NCI-H2171 (cell line): ENCODE results near the gene GABRD.

Experiments used
- DNase-seq: peaks from one replicate; lab custom pipeline; 2025; lab: John Stamatoyannopoulos, UW

GABRD gene

DNA sequence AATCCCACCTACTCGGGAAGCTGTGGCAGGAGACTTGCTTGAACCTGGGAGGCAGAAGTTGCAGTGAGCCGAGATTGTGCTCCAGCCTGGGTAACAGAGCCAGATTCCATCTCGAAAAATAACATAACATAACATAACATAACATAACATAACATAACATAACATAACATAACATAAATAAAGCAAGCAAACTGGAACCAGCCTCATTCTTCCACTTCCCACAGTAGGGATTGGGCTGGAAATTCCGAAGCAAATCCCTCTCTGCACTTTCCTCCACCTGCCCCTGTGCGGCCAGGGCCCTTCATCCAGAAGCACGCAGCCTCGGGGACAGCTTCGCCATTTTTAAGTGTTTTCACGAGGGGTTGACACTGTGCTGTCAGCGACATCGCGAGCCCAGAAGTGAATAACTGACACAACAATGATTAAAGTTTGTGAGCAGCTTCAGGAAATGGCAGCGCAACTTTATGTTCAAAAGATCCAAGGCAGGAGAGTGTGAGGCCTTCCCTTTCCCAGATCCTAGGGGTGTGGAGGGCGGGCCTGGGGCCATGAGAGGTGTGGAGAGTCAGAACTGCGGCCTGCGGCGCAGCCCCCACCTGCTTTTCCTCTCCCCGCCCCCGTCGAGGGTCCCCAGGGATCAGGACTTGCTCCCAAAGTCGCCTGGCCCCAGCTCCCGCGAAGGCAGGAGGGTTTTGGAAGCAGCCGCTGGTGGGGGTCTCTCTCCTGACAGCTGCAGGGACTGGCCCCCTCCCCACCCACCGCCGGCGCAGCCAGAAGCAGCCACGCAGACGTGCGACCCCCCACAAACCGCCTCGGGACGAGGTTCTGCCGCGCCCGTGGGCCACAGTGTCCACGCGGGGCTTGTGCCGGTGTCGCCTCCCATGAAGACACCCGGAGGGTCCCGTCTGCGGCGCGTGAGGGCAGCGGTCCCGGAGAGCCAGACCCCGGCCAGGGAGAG is 651 bp upstream of the GABRD start:
- no peak for DNase-seq

GRCh38 chr1:2019571-2020309 is 595 bp downstream of the GABRD start:
- no peak for DNase-seq

DNA sequence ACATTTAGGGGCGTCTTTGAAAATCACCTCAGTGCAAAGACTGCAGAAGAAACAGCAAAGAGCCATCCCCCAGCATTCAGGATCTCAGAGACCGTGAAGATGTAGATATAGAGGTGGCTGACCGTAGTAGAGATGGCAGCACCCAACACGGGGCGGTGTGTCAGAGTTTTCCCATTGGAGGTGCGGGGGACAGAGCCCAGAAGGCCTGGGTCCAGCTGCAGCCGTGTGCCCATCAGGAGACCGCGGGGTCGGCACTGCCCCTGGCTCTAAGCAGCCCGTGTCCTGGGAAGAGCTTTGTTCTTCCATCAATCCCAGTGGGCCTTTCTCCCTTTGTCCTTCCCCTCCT is 1.1 kb downstream of the GABRD start:
- DNase-seq, result no peak

- no peak for DNase-seq
These were observed 2.4 kb downstream of the GABRD start for GRCh38 chr1:2021550-2021949.

- no peak for DNase-seq
These were observed 3.1 kb downstream of the GABRD start for GRCh38 chr1:2022063-2022770.

GRCh38 chr1:2023187-2023586 is 4.0 kb downstream of the GABRD start:
- no peak for DNase-seq

DNA sequence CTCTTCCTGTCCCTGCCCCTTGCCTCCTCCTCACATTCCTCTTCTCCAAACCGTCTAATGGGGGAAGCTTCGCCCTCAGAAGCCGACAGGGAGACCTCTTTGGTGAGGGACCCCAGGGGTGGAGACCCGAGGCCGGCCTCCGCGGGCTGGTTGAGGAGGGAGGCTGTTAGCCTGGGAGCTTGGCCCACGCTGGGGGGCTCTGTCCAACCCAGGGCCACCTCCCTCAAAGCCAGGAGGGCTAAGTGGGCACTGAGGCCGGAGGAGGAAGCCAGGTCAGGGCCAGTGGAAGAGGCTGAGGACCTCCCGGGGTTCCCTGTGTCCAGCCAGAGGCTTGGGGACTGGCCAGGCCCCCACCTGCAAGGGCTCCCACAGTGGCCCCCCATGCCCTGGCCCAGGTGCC is 5.3 kb downstream of the GABRD start:
- no peak for DNase-seq

DNA sequence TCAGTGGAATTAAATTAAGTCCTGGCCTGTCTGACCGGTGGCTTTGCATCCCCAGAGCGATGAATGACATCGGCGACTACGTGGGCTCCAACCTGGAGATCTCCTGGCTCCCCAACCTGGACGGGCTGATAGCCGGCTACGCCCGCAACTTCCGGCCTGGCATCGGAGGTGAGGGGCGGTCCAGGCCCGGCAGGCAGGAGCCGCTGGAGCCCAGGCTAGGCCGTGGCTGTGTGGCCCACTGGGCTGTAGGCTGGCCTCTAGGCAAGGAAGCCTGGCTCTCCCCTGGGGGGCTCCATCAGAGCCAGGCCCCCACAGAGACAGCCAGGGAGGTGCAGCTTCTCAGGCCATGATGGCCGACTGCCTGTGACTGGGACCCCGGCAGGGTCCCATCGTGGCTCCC is 5.7 kb downstream of the GABRD start:
- no peak for DNase-seq

GRCh38 chr1:2025491-2025981 is 6.4 kb downstream of the GABRD start:
- DNase-seq, result no peak

DNA sequence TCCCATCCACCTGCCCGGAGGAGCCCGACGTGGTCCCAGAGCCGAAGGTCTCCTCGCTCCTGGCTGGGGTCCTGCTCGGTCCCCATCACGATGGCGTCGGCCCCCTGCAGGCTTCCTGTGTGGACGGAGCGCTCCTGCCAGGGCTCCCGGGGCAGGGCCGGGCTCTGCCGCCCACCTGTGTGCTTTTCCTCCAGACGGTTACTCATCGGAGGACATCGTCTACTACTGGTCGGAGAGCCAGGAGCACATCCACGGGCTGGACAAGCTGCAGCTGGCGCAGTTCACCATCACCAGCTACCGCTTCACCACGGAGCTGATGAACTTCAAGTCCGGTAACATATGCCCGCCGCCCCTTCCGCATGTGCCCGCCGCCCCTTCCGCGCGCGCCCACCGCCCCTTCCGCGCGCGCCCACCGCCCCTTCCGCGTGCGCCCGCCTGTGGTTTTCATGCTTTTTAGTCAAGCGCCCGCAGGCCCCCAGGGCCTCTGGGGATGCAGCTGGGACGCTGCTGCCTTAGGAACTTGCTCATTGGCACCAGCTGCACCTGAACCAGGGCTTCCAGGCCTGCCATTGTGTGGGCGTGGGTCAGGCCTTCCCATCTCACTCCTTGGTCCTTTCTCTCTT is 8.9 kb downstream of the GABRD start:
- no peak for DNase-seq

- DNase-seq, result no peak
These were observed 9.9 kb downstream of the GABRD start for GRCh38 chr1:2028870-2029560.

DNA sequence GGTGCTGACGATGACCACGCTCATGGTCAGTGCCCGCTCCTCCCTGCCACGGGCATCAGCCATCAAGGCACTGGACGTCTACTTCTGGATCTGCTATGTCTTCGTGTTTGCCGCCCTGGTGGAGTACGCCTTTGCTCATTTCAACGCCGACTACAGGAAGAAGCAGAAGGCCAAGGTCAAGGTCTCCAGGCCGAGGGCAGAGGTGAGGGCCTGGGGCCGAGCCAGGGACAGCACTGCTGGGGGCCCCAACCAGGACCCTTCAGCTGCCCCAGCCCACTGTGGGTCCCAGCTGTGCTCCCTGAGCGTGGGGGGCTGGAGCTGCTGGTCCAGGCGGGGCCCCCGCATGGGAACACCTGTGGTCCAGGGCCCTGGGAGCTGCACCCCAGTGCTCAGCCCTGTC is 10.4 kb downstream of the GABRD start:
- no peak for DNase-seq

GRCh38 chr1:2030076-2030871 is 11.1 kb downstream of the GABRD start:
- no peak for DNase-seq

DNA sequence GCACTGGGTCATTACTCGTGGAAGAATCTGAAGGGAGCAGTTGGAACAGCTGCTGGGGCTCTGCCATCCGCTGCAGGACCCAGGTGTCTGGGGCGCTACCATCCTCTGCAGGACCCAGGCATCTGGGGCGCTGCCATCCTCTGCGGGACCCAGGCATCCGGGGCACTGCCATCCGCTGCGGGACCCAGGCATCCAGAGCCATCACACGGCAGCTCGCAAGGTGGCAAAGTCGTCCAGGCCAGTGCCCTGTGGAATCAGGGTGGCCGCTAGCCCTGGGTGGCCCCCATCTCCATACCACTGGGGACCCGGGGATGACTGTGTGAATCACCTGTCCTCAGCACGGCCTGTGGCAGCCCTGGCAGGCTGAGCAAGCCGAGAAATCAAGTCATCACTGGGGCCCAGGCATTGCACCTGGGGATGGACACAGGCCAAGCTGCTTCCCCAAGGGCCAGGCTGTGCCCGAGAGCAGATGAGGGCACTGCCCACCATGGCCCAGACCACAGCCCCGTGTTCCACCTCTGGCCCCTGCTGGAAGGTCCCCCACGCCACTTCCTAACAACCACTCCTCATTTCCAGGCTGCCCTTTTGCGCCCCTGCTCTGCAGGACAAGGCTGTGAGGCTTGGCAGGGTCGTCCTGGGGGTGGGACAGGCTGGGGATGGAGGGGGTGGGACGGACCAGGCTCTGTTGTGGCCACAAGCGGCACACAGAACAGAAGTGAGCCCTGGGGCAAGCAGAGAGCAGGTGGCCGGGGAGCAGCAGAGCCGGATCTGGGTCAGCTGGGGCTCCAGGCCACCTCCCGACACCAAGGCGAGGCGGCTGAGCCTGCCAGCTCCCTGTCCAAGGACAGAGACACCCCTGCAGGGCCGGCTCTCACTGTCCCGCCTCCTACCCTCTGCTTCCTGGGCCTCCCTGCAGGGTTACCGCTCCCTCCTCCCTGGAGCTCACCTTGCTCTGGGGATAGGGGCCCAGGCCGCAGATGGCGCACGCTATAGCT is 12.7 kb downstream of the GABRD start:
- DNase-seq, result no peak

DNA sequence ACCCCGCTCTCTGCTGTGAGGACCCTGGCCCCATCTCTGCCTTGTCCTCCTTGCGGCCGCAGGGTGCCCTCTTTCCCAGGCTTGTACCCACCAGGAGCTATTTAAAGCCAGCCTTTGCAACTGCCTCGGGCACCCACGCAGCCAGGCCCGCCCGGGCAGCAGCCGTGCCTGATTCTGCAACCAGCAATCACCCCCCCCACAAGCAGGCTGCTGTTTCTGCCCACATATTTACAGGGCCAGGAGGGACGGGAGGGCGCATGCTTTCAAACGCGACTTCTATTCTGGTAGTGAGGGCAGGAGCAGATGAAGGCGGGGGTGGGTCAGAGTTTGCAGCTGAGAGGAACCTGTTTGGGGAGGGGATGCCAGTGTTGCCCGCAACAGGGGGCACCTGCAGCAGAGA is 13.6 kb downstream of the GABRD start:
- no peak for DNase-seq

- no peak for DNase-seq
These were observed 14.0 kb downstream of the GABRD start for GRCh38 chr1:2033165-2033564.

DNA sequence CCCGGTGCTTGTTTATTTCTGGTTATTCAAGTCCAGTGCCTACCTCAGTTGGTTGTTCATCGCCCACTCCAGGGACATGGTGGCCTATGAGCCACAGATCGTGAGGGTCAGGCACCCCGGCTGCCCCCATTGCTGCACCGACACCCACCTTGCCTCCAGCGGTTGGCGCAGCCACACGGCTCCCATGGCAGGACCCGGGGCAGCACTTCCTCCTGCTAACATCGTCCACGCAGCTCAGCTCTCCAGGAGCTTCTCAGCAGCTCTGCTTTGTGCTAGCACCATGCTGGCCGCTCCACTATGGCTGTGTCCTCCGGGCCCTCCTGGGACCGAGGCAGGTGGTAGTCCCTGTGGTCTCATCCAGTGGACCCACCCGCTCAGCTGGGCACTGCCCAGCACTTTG is 17.1 kb downstream of the GABRD start:
- DNase-seq, result no peak

DNA sequence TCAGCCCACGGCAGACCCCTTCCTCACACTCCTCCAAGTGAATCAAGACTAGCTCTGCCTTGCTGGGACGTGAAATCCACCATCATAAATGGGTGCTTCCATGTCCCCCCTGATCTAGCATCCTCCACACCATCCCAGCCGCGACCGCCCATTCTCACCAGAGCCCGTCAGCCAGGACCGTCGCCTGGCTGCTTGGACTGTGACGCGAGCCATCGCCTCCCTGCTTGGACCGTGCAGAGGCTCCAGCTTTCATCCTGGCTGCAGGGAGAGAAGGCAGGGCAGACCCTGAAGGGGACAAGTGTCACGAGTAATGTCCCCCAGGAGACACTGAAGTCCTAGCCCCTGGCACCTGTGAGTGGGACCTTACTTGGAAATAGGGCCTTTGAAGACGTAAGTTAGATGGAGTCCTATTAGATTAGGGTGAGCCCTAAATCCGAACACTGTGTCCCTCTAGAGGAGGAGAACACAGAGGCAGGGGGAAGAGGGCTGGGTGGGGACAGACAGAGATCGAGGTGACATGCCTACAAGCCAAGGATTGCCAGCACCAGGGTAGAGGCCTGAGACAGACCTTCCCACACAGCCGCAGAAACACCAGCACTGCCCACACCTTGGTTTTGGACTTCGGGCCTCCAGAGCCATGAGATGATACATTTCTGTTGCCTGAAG is 18.3 kb downstream of the GABRD start:
- no peak for DNase-seq

GRCh38 chr1:2038229-2038628 is 19.1 kb downstream of the GABRD start:
- no peak for DNase-seq
